ENCODE results near the gene TRAM2. TPM values are rescaled to one million over a fixed set of nuclear protein-coding genes. Genes with fewer than 3 reads are reported as not detected.

The TRAM2 gene
- total RNA-seq (2021; fragmentation: NEBNext Ultra II Directional; extraction: Animal tissue kit (Norgen Biotek cat#: 25700)): 100 to 1,000 TPM; 191 to 235 (median 215) TPM
- long read RNA-seq, full-length matches to known transcripts: 87 of 214 reads
- long read RNA-seq, partial matches to known transcripts: 8 of 214 reads
- long read RNA-seq, other reads (novel, unspliced or antisense): 119 of 214 reads

GRCh38 chr6:52577022-52577777 lies at the start of gene TRAM2:
TSS of gene TRAM2 (minus strand) at chr6:52577060. CDS start at chr6:52576915, 145 bp downstream.
- peak within 1 kb of the TSS; percentile 100 for H3K4me3 Mint-ChIP-seq
- no peaks in the 10 kb centered on the region for H3K9me3 Mint-ChIP-seq
- H3K27ac Mint-ChIP-seq: peak within 1 kb of the TSS; percentile 96
- peaks cover 41% of the 10 kb centered on the region for H3K4me1 Mint-ChIP-seq (ENCODE audit: low read depth)
- H3K27me3 Mint-ChIP-seq (ENCODE audit: insufficient read depth): no peaks in the 10 kb centered on the region
- TF ChIP-seq, protein P1, sequence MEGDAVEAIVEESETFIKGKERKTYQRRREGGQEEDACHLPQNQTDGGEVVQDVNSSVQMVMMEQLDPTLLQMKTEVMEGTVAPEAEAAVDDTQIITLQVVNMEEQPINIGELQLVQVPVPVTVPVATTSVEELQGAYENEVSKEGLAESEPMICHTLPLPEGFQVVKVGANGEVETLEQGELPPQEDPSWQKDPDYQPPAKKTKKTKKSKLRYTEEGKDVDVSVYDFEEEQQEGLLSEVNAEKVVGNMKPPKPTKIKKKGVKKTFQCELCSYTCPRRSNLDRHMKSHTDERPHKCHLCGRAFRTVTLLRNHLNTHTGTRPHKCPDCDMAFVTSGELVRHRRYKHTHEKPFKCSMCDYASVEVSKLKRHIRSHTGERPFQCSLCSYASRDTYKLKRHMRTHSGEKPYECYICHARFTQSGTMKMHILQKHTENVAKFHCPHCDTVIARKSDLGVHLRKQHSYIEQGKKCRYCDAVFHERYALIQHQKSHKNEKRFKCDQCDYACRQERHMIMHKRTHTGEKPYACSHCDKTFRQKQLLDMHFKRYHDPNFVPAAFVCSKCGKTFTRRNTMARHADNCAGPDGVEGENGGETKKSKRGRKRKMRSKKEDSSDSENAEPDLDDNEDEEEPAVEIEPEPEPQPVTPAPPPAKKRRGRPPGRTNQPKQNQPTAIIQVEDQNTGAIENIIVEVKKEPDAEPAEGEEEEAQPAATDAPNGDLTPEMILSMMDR (IDR thresholded peaks at IDR 0.05): peak; percentile 16; the same call in 1 of the 2 replicates
- peaks cover 45% of the 10 kb centered on the region for H3K36me3 Mint-ChIP-seq (ENCODE audit: low read depth)
- DNase-seq: peak; percentile 68

GRCh38 chr6:52622810-52623209 lies 46.0 kb upstream of the TRAM2 start:
- DNase-seq: no peak
- TF ChIP-seq, protein P1 (IDR thresholded peaks at IDR 0.05): no peak
- Mint-ChIP-seq H3K27ac (no peak overlapping the region), H3K4me3 (no peak overlapping the region), H3K4me1 (ENCODE audit: low read depth) (peaks cover 14% of the 10 kb centered on the region), H3K36me3 (ENCODE audit: low read depth) (no peaks in the 10 kb centered on the region), H3K9me3 (no peaks in the 10 kb centered on the region), H3K27me3 (ENCODE audit: insufficient read depth) (no peaks in the 10 kb centered on the region; the same call in 1 of the 2 replicates)

GRCh38 chr6:52621631-52622030 lies 44.8 kb upstream of the TRAM2 start:
- no peaks in the 10 kb centered on the region for H3K36me3 Mint-ChIP-seq (ENCODE audit: low read depth)
- H3K4me1 Mint-ChIP-seq (ENCODE audit: low read depth): peaks cover 26% of the 10 kb centered on the region
- H3K27ac Mint-ChIP-seq: no peak overlapping the region
- no peak overlapping the region for H3K4me3 Mint-ChIP-seq
- H3K27me3 Mint-ChIP-seq (ENCODE audit: insufficient read depth): no peaks in the 10 kb centered on the region; the same call in 1 of the 2 replicates
- H3K9me3 Mint-ChIP-seq: no peaks in the 10 kb centered on the region
- no peak for DNase-seq
- TF ChIP-seq, protein P1 (IDR thresholded peaks at IDR 0.05): no peak

- TF ChIP-seq, protein P1 (IDR thresholded peaks at IDR 0.05): no peak
- peaks cover 34% of the 10 kb centered on the region for H3K4me1 Mint-ChIP-seq (ENCODE audit: low read depth)
- no peaks in the 10 kb centered on the region; the same call in 1 of the 2 replicates for H3K27me3 Mint-ChIP-seq (ENCODE audit: insufficient read depth)
- no peaks in the 10 kb centered on the region for H3K9me3 Mint-ChIP-seq
- DNase-seq: no peak
- no peaks in the 10 kb centered on the region for H3K36me3 Mint-ChIP-seq (ENCODE audit: low read depth)
- no peak overlapping the region for H3K27ac Mint-ChIP-seq
- H3K4me3 Mint-ChIP-seq: no peak overlapping the region
Observed at GRCh38 chr6:52620906-52621190, 44.0 kb upstream of the TRAM2 start.

- Mint-ChIP-seq H3K27me3 (ENCODE audit: insufficient read depth) (no peaks in the 10 kb centered on the region; the same call in 1 of the 2 replicates), H3K36me3 (ENCODE audit: low read depth) (no peaks in the 10 kb centered on the region), H3K9me3 (no peaks in the 10 kb centered on the region), H3K27ac (peak overlapping the region; percentile 2; the same call in 1 of the 2 replicates), H3K4me3 (no peak overlapping the region), H3K4me1 (ENCODE audit: low read depth) (peaks cover 39% of the 10 kb centered on the region)
- no peak for DNase-seq
- TF ChIP-seq, protein P1 (IDR thresholded peaks at IDR 0.05): no peak
Observed at GRCh38 chr6:52620055-52620905, 43.4 kb upstream of the TRAM2 start.

All from HFFc6 (cell line).